Dermis blood vessel endothelial cell (primary cell): Measurements from ENCODE around the gene SP140. TPM values are rescaled to one million over a fixed set of nuclear protein-coding genes. Genes with fewer than 3 reads are reported as not detected.

Experiments
- total RNA-seq: library from RNA; depleted of rRNA; stranded (reverse); fragments of >200 nt; gene quantifications from 2 replicates; pipeline ENCODE4 v1.2.3, GENCODE V29; 2014

Gene SP140
- total RNA-seq, 1 donor from 2014 or later, result not detected

Other genes with a start within 250 kb of the SP140 start
- gene SLC16A14, start 156.8 kb upstream of the SP140 start, total RNA-seq, result under 0.01 and 0.09 TPM in 2 replicates
- gene SP110, start 5.8 kb upstream of the SP140 start, total RNA-seq, result 5.3 and 7.4 TPM in 2 replicates
- 9.2 and 33.7 TPM in 2 replicates for gene SP140L, start 101.5 kb downstream of the SP140 start, total RNA-seq
- 96.0 and 96.4 TPM in 2 replicates for gene SP100, start 190.5 kb downstream of the SP140 start, total RNA-seq